H9 (cell line): Measurements from ENCODE around the gene LYSMD3. TPM values are rescaled to one million over a fixed set of nuclear protein-coding genes. Genes with fewer than 3 reads are reported as not detected.

Source experiments
- DNase-seq: peaks from one replicate; pipeline ENCODE4 v3.0.0-alpha.2; 2017
- H2AFZ ChIP-seq: one replicate; pipeline ENCODE4 v1.6.1; 2013; ENCODE audit warnings: mild to moderate bottlenecking, low read length, control low read depth, moderate library complexity
- H2AK5ac ChIP-seq: 2 replicates; pipeline ENCODE4 v1.6.1; 2013; ENCODE audit warnings: low read length, control low read depth, mixed read lengths; ENCODE audit not compliant: insufficient read length
- H2BK120ac ChIP-seq: one replicate; pipeline ENCODE4 v1.6.1; 2013; ENCODE audit warnings: low read depth, mild to moderate bottlenecking, low read length, control low read depth, inconsistent platforms; ENCODE audit not compliant: poor library complexity, severe bottlenecking
- H2BK12ac ChIP-seq: 2 replicates; pipeline ENCODE4 v1.6.1; 2013; ENCODE audit warnings: low read length, control low read depth, mixed read lengths, low read depth; ENCODE audit not compliant: insufficient read length
- H2BK15ac ChIP-seq: 2 replicates; pipeline ENCODE4 v1.6.1; 2013; ENCODE audit warnings: low read depth, low read length, control low read depth
- H2BK20ac ChIP-seq: one replicate; pipeline ENCODE4 v1.6.1; 2013; ENCODE audit warnings: low read depth, mild to moderate bottlenecking, low read length, control low read depth, inconsistent platforms; ENCODE audit not compliant: poor library complexity, severe bottlenecking
- H2BK5ac ChIP-seq: 2 replicates; pipeline ENCODE4 v1.6.1; 2013; ENCODE audit warnings: low read length, control low read depth, mixed read lengths; ENCODE audit not compliant: insufficient read length
- H3K14ac ChIP-seq: 2 replicates; pipeline ENCODE4 v1.6.1; 2013; ENCODE audit warnings: low read length, control low read depth; ENCODE audit not compliant: insufficient read depth
- H3K18ac ChIP-seq: 2 replicates; pipeline ENCODE4 v1.6.1; 2013; ENCODE audit warnings: low read depth, mild to moderate bottlenecking, mixed read lengths, low read length, control low read depth; ENCODE audit not compliant: insufficient read length
- H3K23ac ChIP-seq: 2 replicates; pipeline ENCODE4 v1.6.1; 2013; ENCODE audit warnings: low read length, control low read depth, mixed read lengths, low read depth; ENCODE audit not compliant: insufficient read length
- H3K23me2 ChIP-seq: 2 replicates; pipeline ENCODE4 v1.6.1; 2013; ENCODE audit warnings: low read depth, mild to moderate bottlenecking, mixed read lengths, low read length, control low read depth; ENCODE audit not compliant: insufficient read length, poor library complexity, severe bottlenecking
- H3K27ac ChIP-seq: 2 replicates; pipeline ENCODE4 v1.5.1; 2013; ENCODE audit warnings: low read length, control low read depth, mixed read lengths, low read depth; ENCODE audit not compliant: insufficient read length
- H3K27me3 ChIP-seq: 2 replicates; pipeline ENCODE4 v1.6.1; 2013; ENCODE audit warnings: low read length, control low read depth, inconsistent platforms; ENCODE audit not compliant: insufficient read depth
- H3K4ac ChIP-seq: 2 replicates; pipeline ENCODE4 v1.6.1; 2013; ENCODE audit warnings: low read depth, mild to moderate bottlenecking, control low read depth, inconsistent platforms, low read length, moderate library complexity
- H3K4me1 ChIP-seq: 2 replicates; pipeline ENCODE4 v1.6.1; 2013; ENCODE audit warnings: low read length, control low read depth, inconsistent platforms; ENCODE audit not compliant: insufficient read depth
- H3K4me2 ChIP-seq: 2 replicates; pipeline ENCODE4 v1.6.1; 2013; ENCODE audit warnings: low read length, control low read depth, mixed read lengths; ENCODE audit not compliant: insufficient read length, insufficient read depth
- H3K56ac ChIP-seq: 2 replicates; pipeline ENCODE4 v1.6.1; 2013; ENCODE audit warnings: low read depth, mild to moderate bottlenecking, mixed read lengths, low read length, control low read depth; ENCODE audit not compliant: insufficient read length
- H3K79me1 ChIP-seq: 2 replicates; pipeline ENCODE4 v1.6.1; 2013; ENCODE audit warnings: low read depth, mild to moderate bottlenecking, moderate library complexity, low read length, control low read depth, inconsistent platforms; ENCODE audit not compliant: insufficient read depth, poor library complexity, severe bottlenecking
- H3K79me2 ChIP-seq: 2 replicates; pipeline ENCODE4 v1.6.1; 2013; ENCODE audit warnings: low read length, control low read depth, inconsistent platforms; ENCODE audit not compliant: insufficient read depth
- H3K9ac ChIP-seq: 2 replicates; pipeline ENCODE4 v1.6.1; 2013; ENCODE audit warnings: low read length, control low read depth, mixed read lengths; ENCODE audit not compliant: insufficient read length; ENCODE audit errors: extremely low read depth
- H3K9me3 ChIP-seq: one replicate; pipeline ENCODE4 v1.6.1; 2013; ENCODE audit warnings: low read depth, low read length, inconsistent platforms; ENCODE audit not compliant: control insufficient read depth
- H3T11ph ChIP-seq: one replicate; pipeline ENCODE4 v1.6.1; 2013; ENCODE audit warnings: mild to moderate bottlenecking, low read length, control low read depth, inconsistent platforms
- H4K20me1 ChIP-seq: one replicate; pipeline ENCODE4 v1.6.1; 2013; ENCODE audit not compliant: control insufficient read depth, insufficient read length, insufficient read depth
- H4K5ac ChIP-seq: 2 replicates; pipeline ENCODE4 v1.6.1; 2013; ENCODE audit warnings: low read depth, mild to moderate bottlenecking, mixed read lengths, low read length, control low read depth; ENCODE audit not compliant: insufficient read length
- H4K8ac ChIP-seq: replicated peaks from 2 replicates; pipeline ENCODE4 v1.6.1; 2013; ENCODE audit warnings: low read length, control low read depth, mixed read lengths, low read depth; ENCODE audit not compliant: insufficient read length
- H4K91ac ChIP-seq: 2 replicates; pipeline ENCODE4 v1.6.1; 2013; ENCODE audit warnings: low read depth, mild to moderate bottlenecking, moderate library complexity, mixed read lengths, low read length, control low read depth; ENCODE audit not compliant: insufficient read length
- H3K27ac Mint-ChIP-seq, 3 experiments: 2 replicates in 2 of 3; 3 replicates in 1 of 3; pipeline ENCODE4 v1.8.0; 2020 to 2021; ENCODE audit warnings: mixed read lengths in 3 of 3, mild to moderate bottlenecking in 1 of 3, moderate library complexity in 1 of 3
- H3K27me3 Mint-ChIP-seq: 2 replicates; pipeline ENCODE4 v1.8.0; 2021; ENCODE audit warnings: low read depth, mild to moderate bottlenecking, moderate library complexity, mixed read lengths
- H3K36me3 Mint-ChIP-seq, 3 experiments: 2 replicates in 2 of 3; 3 replicates in 1 of 3; pipeline ENCODE4 v1.8.0; 2020 to 2021; ENCODE audit warnings: low read depth in 3 of 3, mixed read lengths in 3 of 3; ENCODE audit not compliant: insufficient read depth in 1 of 3
- H3K4me1 Mint-ChIP-seq, 2 experiments: 2 replicates each; pipeline ENCODE4 v1.8.0; 2020; ENCODE audit warnings: mixed read lengths in 2 of 2
- H3K4me3 Mint-ChIP-seq, 2 experiments: 2 replicates in 1 of 2; 3 replicates in 1 of 2; pipeline ENCODE4 v1.8.0; 2020 to 2021; ENCODE audit warnings: mild to moderate bottlenecking in 2 of 2, mixed read lengths in 2 of 2, moderate library complexity in 1 of 2
- H3K9me3 Mint-ChIP-seq, 2 experiments: 2 replicates in 1 of 2; 3 replicates in 1 of 2; pipeline ENCODE4 v1.8.0; 2020; ENCODE audit warnings: mild to moderate bottlenecking in 2 of 2, mixed read lengths in 2 of 2, moderate library complexity in 1 of 2
- WGBS: extraction: QIAGEN DNeasy Blood & Tissue Kit; methylation state at CpG from one replicate; pipeline ENCODE4 v1.1.7; 2013; ENCODE audit warnings: missing lambda C conversion rate, low lambda C conversion rate, mixed read lengths; ENCODE audit not compliant: insufficient read length; ENCODE audit errors: extremely low coverage; 5-methylcytosine and 5-hydroxymethylcytosine counted together
- total RNA-seq: library from RNA; stranded (reverse); gene quantifications from 2 replicates; pipeline ENCODE4 v1.2.1, GENCODE V29; 2021
- TF ChIP-seq, protein P1 (sequence below): fragments of 200-600 bp; sonication (generic); conservative IDR thresholded peaks from 3 replicates; pipeline ENCODE4 v1.8.0; 2021; ENCODE audit warnings: antibody characterized with exemption, mild to moderate bottlenecking

LYSMD3 gene
- total RNA-seq, 1 experiment from 2014 or later, result 14.0 TPM

DNA sequence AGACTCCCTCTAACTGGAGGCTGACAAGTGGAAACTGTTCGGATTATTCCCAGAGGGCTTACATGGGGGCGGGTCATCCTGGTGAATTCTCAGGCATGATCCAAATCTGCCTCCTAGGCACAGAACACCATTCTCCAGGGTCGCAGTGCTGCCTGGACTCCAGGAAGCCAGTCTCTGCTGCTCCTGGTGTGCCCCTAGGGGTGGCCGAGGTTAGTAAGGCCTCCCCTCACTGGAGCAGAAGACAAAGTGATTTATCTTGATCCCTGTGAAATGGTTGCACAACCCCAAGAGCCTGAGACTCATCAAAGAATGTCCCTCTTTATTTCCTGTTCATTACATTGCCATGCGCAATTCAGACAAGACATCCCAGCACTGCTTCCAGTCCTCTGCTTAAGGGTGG lies 46.3 kb upstream of the LYSMD3 start:
- Mint-ChIP-seq H3K27ac (no peak overlapping the region), H3K36me3 (peaks cover 19 to 46% (median 43%) of the 10 kb centered on the region in 3 experiments), H3K4me1 (peaks cover 48 to 53% of the 10 kb centered on the region in 2 experiments), H3K27me3 (no peaks in the 10 kb centered on the region), H3K4me3 (no peak overlapping the region), H3K9me3 (peaks cover 24 to 47% of the 10 kb centered on the region in 2 experiments)
- WGBS, result no CpG with 5 or more reads among the region's 5 CpGs
- Histone ChIP-seq H3K4me1 (peaks cover 3% of the 10 kb centered on the region; the same call in 1 of the 2 replicates), H3K56ac (no peak overlapping the region), H4K91ac (no peak overlapping the region), H2AFZ (no peak overlapping the region), H2AK5ac (no peak overlapping the region), H4K20me1 (no peaks in the 10 kb centered on the region), H4K5ac (no peak overlapping the region), H2BK5ac (no peak overlapping the region), H2BK15ac (no peak overlapping the region; the same call in 1 of the 2 replicates), H3T11ph (no peak overlapping the region), H3K14ac (no peak overlapping the region), H3K4ac (no peak overlapping the region), H3K9me3 (no peaks in the 10 kb centered on the region), H3K4me2 (no peak overlapping the region), H3K79me1 (peaks cover 4% of the 10 kb centered on the region), H3K27ac (no peak overlapping the region), H2BK20ac (no peak overlapping the region), H3K23ac (no peak overlapping the region), H3K9ac (no peak overlapping the region), H4K8ac (no peak overlapping the region), H3K23me2 (no peaks in the 10 kb centered on the region), H2BK120ac (no peak overlapping the region), H3K79me2 (peaks cover 31% of the 10 kb centered on the region; the same call in 1 of the 2 replicates), H3K18ac (no peak overlapping the region), H2BK12ac (no peak overlapping the region), H3K27me3 (no peaks in the 10 kb centered on the region)
- TF ChIP-seq, protein P1, sequence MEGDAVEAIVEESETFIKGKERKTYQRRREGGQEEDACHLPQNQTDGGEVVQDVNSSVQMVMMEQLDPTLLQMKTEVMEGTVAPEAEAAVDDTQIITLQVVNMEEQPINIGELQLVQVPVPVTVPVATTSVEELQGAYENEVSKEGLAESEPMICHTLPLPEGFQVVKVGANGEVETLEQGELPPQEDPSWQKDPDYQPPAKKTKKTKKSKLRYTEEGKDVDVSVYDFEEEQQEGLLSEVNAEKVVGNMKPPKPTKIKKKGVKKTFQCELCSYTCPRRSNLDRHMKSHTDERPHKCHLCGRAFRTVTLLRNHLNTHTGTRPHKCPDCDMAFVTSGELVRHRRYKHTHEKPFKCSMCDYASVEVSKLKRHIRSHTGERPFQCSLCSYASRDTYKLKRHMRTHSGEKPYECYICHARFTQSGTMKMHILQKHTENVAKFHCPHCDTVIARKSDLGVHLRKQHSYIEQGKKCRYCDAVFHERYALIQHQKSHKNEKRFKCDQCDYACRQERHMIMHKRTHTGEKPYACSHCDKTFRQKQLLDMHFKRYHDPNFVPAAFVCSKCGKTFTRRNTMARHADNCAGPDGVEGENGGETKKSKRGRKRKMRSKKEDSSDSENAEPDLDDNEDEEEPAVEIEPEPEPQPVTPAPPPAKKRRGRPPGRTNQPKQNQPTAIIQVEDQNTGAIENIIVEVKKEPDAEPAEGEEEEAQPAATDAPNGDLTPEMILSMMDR, result no peak
- DNase-seq, result no peak
